DND-41 (cell line): ENCODE data around the gene SMAD9.

ENCODE experiments used
- ATAC-seq: fragments of 200-7000 bp; cut with Tn5 transposase; 3 replicates; pipeline ENCODE4 v1.9.1; 2021; ENCODE audit warnings: low read depth; ENCODE audit not compliant: insufficient read depth
- DNase-seq: peaks from one replicate; pipeline ENCODE4 v3.0.0-alpha.2; 2020
- H2AFZ ChIP-seq: 2 replicates; pipeline ENCODE4 v1.6.0; 2012; ENCODE audit warnings: low read depth, low read length
- H3K27ac ChIP-seq: 2 replicates; pipeline ENCODE4 v1.5.1; 2012; ENCODE audit warnings: low read length, inconsistent platforms
- H3K27me3 ChIP-seq: fragments of 200-600 bp; sonication (generic); 2 replicates; pipeline ENCODE4 v1.6.0; 2012; ENCODE audit warnings: low read length, mild to moderate bottlenecking, inconsistent platforms; ENCODE audit not compliant: insufficient read depth, poor library complexity
- H3K36me3 ChIP-seq: 2 replicates; pipeline ENCODE4 v1.5.1; 2012; ENCODE audit warnings: low read length, inconsistent platforms; ENCODE audit not compliant: insufficient read depth
- H3K4me1 ChIP-seq: 2 replicates; pipeline ENCODE4 v1.5.1; 2012; ENCODE audit warnings: mild to moderate bottlenecking, low read length; ENCODE audit not compliant: insufficient read depth
- H3K4me2 ChIP-seq: 2 replicates; pipeline ENCODE4 v1.6.0; 2012; ENCODE audit warnings: mild to moderate bottlenecking, moderate library complexity, low read length, inconsistent platforms; ENCODE audit not compliant: insufficient read depth
- H3K4me3 ChIP-seq, 2 experiments: fragments of 200-600 bp in 1 of 2; shearing (Covaris generic) in 1 of 2; 2 replicates each; pipeline ENCODE4 v1.5.1; 2012 to 2016; ENCODE audit warnings: inconsistent platforms in 2 of 2, low read length in 2 of 2, mild to moderate bottlenecking in 2 of 2, low read depth in 1 of 2, moderate library complexity in 1 of 2
- H3K79me2 ChIP-seq: 2 replicates; pipeline ENCODE4 v1.6.0; 2012; ENCODE audit warnings: low read length, inconsistent platforms; ENCODE audit not compliant: insufficient read depth
- H3K9ac ChIP-seq: 2 replicates; pipeline ENCODE4 v1.6.0; 2012; ENCODE audit warnings: low read depth, mild to moderate bottlenecking, inconsistent platforms, low read length, moderate library complexity
- H3K9me3 ChIP-seq: 2 replicates; pipeline ENCODE4 v1.5.1; 2012; ENCODE audit warnings: low read length, moderate library complexity, mild to moderate bottlenecking, inconsistent platforms; ENCODE audit not compliant: insufficient read depth, severe bottlenecking
- H4K20me1 ChIP-seq: 2 replicates; pipeline ENCODE4 v1.6.0; 2012; ENCODE audit warnings: low read length; ENCODE audit not compliant: insufficient read depth
- EZH2 ChIP-seq: IDR thresholded peaks from 3 replicates; pipeline ENCODE4 v1.6.1; 2012; ENCODE audit warnings: borderline replicate concordance, low read depth, mild to moderate bottlenecking, moderate library complexity, low read length, inconsistent platforms; ENCODE audit not compliant: severe bottlenecking
- TF ChIP-seq, protein P1 (sequence below): IDR thresholded peaks from 2 replicates; pipeline ENCODE4 v1.5.1; 2012; ENCODE audit warnings: borderline replicate concordance, low read length, moderate library complexity, mild to moderate bottlenecking; ENCODE audit not compliant: poor library complexity, severe bottlenecking; ENCODE audit errors: extremely low read depth

Gene SMAD9

GRCh38 chr13:36921631-36922301 lies 1.7 kb upstream of the SMAD9 start:
- H3K27me3 ChIP-seq: no peaks in the 10 kb centered on the region
- no peak overlapping the region for H3K4me3 ChIP-seq
- H4K20me1 ChIP-seq: no peaks in the 10 kb centered on the region
- H3K4me2 ChIP-seq: no peak overlapping the region
- no peaks in the 10 kb centered on the region for H3K79me2 ChIP-seq
- no peak overlapping the region for H3K9ac ChIP-seq
- H2AFZ ChIP-seq: no peak overlapping the region
- no peaks in the 10 kb centered on the region for H3K9me3 ChIP-seq
- H3K4me1 ChIP-seq: no peaks in the 10 kb centered on the region
- TF ChIP-seq, protein P1, sequence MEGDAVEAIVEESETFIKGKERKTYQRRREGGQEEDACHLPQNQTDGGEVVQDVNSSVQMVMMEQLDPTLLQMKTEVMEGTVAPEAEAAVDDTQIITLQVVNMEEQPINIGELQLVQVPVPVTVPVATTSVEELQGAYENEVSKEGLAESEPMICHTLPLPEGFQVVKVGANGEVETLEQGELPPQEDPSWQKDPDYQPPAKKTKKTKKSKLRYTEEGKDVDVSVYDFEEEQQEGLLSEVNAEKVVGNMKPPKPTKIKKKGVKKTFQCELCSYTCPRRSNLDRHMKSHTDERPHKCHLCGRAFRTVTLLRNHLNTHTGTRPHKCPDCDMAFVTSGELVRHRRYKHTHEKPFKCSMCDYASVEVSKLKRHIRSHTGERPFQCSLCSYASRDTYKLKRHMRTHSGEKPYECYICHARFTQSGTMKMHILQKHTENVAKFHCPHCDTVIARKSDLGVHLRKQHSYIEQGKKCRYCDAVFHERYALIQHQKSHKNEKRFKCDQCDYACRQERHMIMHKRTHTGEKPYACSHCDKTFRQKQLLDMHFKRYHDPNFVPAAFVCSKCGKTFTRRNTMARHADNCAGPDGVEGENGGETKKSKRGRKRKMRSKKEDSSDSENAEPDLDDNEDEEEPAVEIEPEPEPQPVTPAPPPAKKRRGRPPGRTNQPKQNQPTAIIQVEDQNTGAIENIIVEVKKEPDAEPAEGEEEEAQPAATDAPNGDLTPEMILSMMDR: no peak
- no peak for TF ChIP-seq EZH2
- ATAC-seq: no peak
- H3K36me3 ChIP-seq: no peaks in the 10 kb centered on the region
- H3K27ac ChIP-seq: no peak overlapping the region
- no peak for DNase-seq

DNA sequence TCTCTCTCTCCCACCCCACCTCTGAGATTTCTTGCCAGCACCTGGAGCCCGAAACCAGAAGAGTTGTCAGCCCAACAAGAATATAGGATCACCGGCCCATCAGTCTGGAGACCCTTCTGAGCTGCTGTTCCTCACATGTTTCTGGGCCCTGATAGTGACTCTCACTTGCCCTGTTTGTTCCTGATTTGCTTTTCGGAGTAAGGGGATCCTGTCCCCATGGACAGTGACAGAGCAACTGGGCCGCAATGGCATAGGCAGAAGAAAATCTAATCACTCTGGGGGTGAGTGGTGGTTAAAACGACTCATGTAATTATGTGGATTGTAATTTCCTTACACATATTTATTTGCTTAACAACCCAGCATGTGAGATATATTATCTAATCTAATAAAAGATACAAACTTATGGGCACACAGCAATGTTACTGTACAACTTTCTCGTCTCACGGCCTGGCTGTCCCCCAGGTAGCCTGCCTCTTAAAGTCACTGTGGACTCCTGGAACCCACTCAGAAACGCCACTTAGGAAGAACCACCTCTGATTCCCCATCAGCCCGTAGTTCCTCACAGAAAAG lies 663 bp upstream of the SMAD9 start:
- Histone ChIP-seq H3K36me3 (no peaks in the 10 kb centered on the region), H3K4me1 (no peaks in the 10 kb centered on the region), H3K79me2 (no peaks in the 10 kb centered on the region), H3K27ac (no peak overlapping the region), H3K9me3 (no peaks in the 10 kb centered on the region), H4K20me1 (no peaks in the 10 kb centered on the region), H3K4me2 (no peak overlapping the region), H3K9ac (no peak overlapping the region), H2AFZ (no peak overlapping the region), H3K4me3 (no peak overlapping the region), H3K27me3 (no peaks in the 10 kb centered on the region)
- no peak for DNase-seq
- no peak for TF ChIP-seq EZH2
- TF ChIP-seq, protein P1: no peak
- no peak for ATAC-seq

DNA sequence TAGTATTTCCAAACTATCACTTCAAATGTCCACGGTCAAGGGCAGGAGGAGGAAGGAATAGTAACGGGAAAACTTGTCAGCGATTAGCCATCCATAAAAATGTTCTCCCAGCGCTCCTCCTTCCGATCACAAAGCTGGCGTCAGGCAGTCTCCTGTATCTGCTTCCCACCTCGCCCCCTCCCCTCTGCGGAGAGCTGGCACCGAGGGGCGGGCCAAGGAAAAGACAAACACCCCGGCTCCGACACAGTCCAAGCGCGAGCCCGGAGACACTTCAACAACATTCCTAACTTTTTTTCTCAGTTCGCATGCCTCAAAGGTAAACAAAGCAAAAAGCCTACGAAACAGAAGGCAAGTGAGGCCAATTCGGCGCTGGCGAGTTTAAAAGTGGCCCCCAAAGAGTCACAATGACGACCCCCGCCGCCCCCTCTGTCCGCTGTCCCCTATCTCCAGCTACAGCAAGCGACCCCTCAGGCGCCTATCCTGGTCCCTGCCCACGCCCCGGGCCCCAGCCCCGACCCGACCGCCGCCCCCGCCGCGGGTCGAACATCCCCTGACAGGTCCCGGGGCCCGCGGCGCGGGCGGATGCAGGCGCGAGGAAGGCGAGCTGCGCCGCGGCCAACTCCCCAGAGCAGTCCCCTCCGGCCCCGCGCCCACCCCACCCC lies 736 bp downstream of the SMAD9 start:
- H3K79me2 ChIP-seq: no peaks in the 10 kb centered on the region
- H4K20me1 ChIP-seq: no peaks in the 10 kb centered on the region
- no peaks in the 10 kb centered on the region for H3K27me3 ChIP-seq
- no peaks in the 10 kb centered on the region for H3K36me3 ChIP-seq
- H2AFZ ChIP-seq: no peak overlapping the region
- H3K4me3 ChIP-seq: no peak overlapping the region
- H3K27ac ChIP-seq: no peak overlapping the region
- no peak overlapping the region for H3K9ac ChIP-seq
- TF ChIP-seq, protein P1: no peak
- no peak for TF ChIP-seq EZH2
- DNase-seq (no peak), ATAC-seq (no peak)
- no peaks in the 10 kb centered on the region for H3K9me3 ChIP-seq
- H3K4me1 ChIP-seq: no peaks in the 10 kb centered on the region
- H3K4me2 ChIP-seq: no peak overlapping the region
